ENCODE data around the gene TMEM150B. TPM values are rescaled to one million over a fixed set of nuclear protein-coding genes. Genes with fewer than 3 reads are reported as not detected.

TMEM150B gene
- total RNA-seq, 1 donor from 2014 or later, result not detected

- no peak for TF ChIP-seq EZH2 (IDR thresholded peaks at IDR 0.05; ENCODE audit: insufficient read depth, low read length)
- TF ChIP-seq CTCF (IDR thresholded peaks at IDR 0.05; ENCODE audit: insufficient read depth, low read depth, low read length), result no peak
- Mint-ChIP-seq H3K9me3 (ENCODE audit: unreplicated experiment) (no peaks in the 10 kb centered on the region), H3K36me3 (ENCODE audit: low read depth, unreplicated experiment) (no peaks in the 10 kb centered on the region), H3K4me3 (ENCODE audit: unreplicated experiment) (no peak overlapping the region), H3K27ac (ENCODE audit: unreplicated experiment) (no peak overlapping the region), H3K27me3 (ENCODE audit: low read depth, unreplicated experiment) (no peaks in the 10 kb centered on the region), H3K4me1 (ENCODE audit: low read depth, unreplicated experiment) (no peaks in the 10 kb centered on the region)
- peaks cover 8% of the 10 kb centered on the region for H3K79me2 ChIP-seq (ENCODE audit: insufficient read depth, low read length)
- no peak for DNase-seq (ENCODE audit: low read depth)
- no peak for FAIRE-seq
- H3K4me3 ChIP-seq (ENCODE audit: insufficient read depth, low read depth, low read length), result no peak overlapping the region
- H3K4me1 ChIP-seq (ENCODE audit: insufficient read depth, low read length), result peaks cover 11% of the 10 kb centered on the region
- no peaks in the 10 kb centered on the region for H4K20me1 ChIP-seq (ENCODE audit: insufficient read depth, low read length)
- no peaks in the 10 kb centered on the region for H3K9me3 ChIP-seq (ENCODE audit: insufficient read depth, low read depth, low read length)
- H3K9ac ChIP-seq (ENCODE audit: low read length), result no peak overlapping the region
- no peak overlapping the region for H3K27ac ChIP-seq (ENCODE audit: low read depth, low read length)
- no peak overlapping the region for H3K4me2 ChIP-seq (ENCODE audit: low read length)
- H2AFZ ChIP-seq (ENCODE audit: low read depth, low read length), result no peak overlapping the region
- H3K27me3 ChIP-seq (ENCODE audit: insufficient read depth, low read length), result no peaks in the 10 kb centered on the region
- H3K36me3 ChIP-seq (ENCODE audit: insufficient read depth, low read length), result no peaks in the 10 kb centered on the region
These were observed 35.9 kb downstream of the TMEM150B start for GRCh38 chr19:55289117-55289796.

GRCh38 chr19:55287361-55288079 lies 37.6 kb downstream of the TMEM150B start:
- Mint-ChIP-seq H3K4me3 (ENCODE audit: unreplicated experiment) (no peak overlapping the region), H3K9me3 (ENCODE audit: unreplicated experiment) (no peaks in the 10 kb centered on the region), H3K4me1 (ENCODE audit: low read depth, unreplicated experiment) (no peaks in the 10 kb centered on the region), H3K27me3 (ENCODE audit: low read depth, unreplicated experiment) (no peaks in the 10 kb centered on the region), H3K36me3 (ENCODE audit: low read depth, unreplicated experiment) (no peaks in the 10 kb centered on the region), H3K27ac (ENCODE audit: unreplicated experiment) (no peak overlapping the region)
- H3K4me1 ChIP-seq (ENCODE audit: insufficient read depth, low read length), result peaks cover 11% of the 10 kb centered on the region
- no peak overlapping the region for H2AFZ ChIP-seq (ENCODE audit: low read depth, low read length)
- H3K27me3 ChIP-seq (ENCODE audit: insufficient read depth, low read length), result no peaks in the 10 kb centered on the region
- H3K4me2 ChIP-seq (ENCODE audit: low read length), result no peak overlapping the region
- no peak for DNase-seq (ENCODE audit: low read depth)
- FAIRE-seq, result no peak
- TF ChIP-seq CTCF (IDR thresholded peaks at IDR 0.05; ENCODE audit: insufficient read depth, low read depth, low read length) (no peak), EZH2 (IDR thresholded peaks at IDR 0.05; ENCODE audit: insufficient read depth, low read length) (no peak)
- H3K9ac ChIP-seq (ENCODE audit: low read length), result no peak overlapping the region
- no peaks in the 10 kb centered on the region for H3K9me3 ChIP-seq (ENCODE audit: insufficient read depth, low read depth, low read length)
- H3K36me3 ChIP-seq (ENCODE audit: insufficient read depth, low read length), result no peaks in the 10 kb centered on the region
- no peaks in the 10 kb centered on the region for H4K20me1 ChIP-seq (ENCODE audit: insufficient read depth, low read length)
- no peak overlapping the region for H3K27ac ChIP-seq (ENCODE audit: low read depth, low read length)
- no peak overlapping the region for H3K4me3 ChIP-seq (ENCODE audit: insufficient read depth, low read depth, low read length)
- H3K79me2 ChIP-seq (ENCODE audit: insufficient read depth, low read length), result peaks cover 8% of the 10 kb centered on the region

All from astrocyte (in vitro differentiated cells and primary cell).